Esophagus squamous epithelium (tissue), 4 donors: ENCODE results near the gene ADAMTS8.

Experiments
- POLR2A ChIP-seq, 4 donors: fragments of 450-650 bp; IDR thresholded peaks; one replicate each; pipeline ENCODE4 v1.6.1; 2017; ENCODE audit warnings: antibody characterized with exemption in 4 of 4, mild to moderate bottlenecking in 4 of 4, moderate library complexity in 3 of 4
- TF ChIP-seq, protein P1 (sequence below), 6 experiments: fragments of 450-650 bp in 4 of 6; fragments of 200-600 bp in 2 of 6; sonication (generic) in 2 of 6; IDR thresholded peaks; one replicate each; pipeline ENCODE4 v1.5.1; 2016 to 2019; ENCODE audit warnings: antibody characterized with exemption in 6 of 6, mild to moderate bottlenecking in 4 of 6, moderate library complexity in 4 of 6

GRCh38 chr11:130390071-130390758 is 38.2 kb downstream of the ADAMTS8 start:
- no peak for TF ChIP-seq POLR2A (IDR thresholded peaks at IDR 0.05)
- TF ChIP-seq, protein P1, sequence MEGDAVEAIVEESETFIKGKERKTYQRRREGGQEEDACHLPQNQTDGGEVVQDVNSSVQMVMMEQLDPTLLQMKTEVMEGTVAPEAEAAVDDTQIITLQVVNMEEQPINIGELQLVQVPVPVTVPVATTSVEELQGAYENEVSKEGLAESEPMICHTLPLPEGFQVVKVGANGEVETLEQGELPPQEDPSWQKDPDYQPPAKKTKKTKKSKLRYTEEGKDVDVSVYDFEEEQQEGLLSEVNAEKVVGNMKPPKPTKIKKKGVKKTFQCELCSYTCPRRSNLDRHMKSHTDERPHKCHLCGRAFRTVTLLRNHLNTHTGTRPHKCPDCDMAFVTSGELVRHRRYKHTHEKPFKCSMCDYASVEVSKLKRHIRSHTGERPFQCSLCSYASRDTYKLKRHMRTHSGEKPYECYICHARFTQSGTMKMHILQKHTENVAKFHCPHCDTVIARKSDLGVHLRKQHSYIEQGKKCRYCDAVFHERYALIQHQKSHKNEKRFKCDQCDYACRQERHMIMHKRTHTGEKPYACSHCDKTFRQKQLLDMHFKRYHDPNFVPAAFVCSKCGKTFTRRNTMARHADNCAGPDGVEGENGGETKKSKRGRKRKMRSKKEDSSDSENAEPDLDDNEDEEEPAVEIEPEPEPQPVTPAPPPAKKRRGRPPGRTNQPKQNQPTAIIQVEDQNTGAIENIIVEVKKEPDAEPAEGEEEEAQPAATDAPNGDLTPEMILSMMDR (IDR thresholded peaks at IDR 0.05), result peak in 1 of 6 experiments; percentile 24
